ENCODE measurements around the gene MPHOSPH9. TPM values are rescaled to one million over a fixed set of nuclear protein-coding genes. Genes with fewer than 3 reads are reported as not detected.

MPHOSPH9 gene
- total RNA-seq, 1 donor from 2014 or later, result 302 TPM

DNA sequence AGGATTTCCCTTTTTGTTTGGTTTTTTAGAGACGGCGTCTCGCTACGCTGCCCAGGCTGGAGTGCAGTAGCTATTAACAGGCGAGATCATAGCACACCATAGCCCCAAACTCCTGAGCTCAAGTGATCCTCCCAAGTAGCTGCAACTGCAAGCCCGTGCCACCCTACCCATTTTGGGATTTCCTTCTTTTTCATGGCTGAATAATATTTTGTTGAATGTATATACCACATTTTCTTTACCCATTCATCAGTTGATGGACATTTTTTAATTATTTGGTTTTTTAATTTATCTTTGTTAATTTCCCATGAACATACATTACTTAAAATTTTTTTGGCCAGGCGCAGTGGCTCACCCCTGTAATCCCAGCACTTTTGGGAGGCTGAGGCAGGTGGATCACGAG, 97.3 kb downstream of the MPHOSPH9 start:
- H3K4me3 Mint-ChIP-seq, result no peak overlapping the region
- Histone ChIP-seq H3K9ac (no peak overlapping the region), H3K27ac (no peak overlapping the region), H3K9me3 (ENCODE audit: low read depth) (no peaks in the 10 kb centered on the region), H3K36me3 (no peaks in the 10 kb centered on the region), H3K79me2 (ENCODE audit: low read depth) (no peaks in the 10 kb centered on the region), H2AFZ (replicated peaks) (no peak overlapping the region), H3F3A (ENCODE audit: low read depth) (peaks cover 9% of the 10 kb centered on the region), H3K4me2 (no peak overlapping the region), H4K20me1 (ENCODE audit: low read depth) (no peaks in the 10 kb centered on the region), H3K27me3 (no peaks in the 10 kb centered on the region), H3K4me1 (peaks cover 13% of the 10 kb centered on the region), H3K4me3 (no peak overlapping the region)
- no peak for TF ChIP-seq EZH2 (IDR thresholded peaks at IDR 0.05)
- H3K36me3 Mint-ChIP-seq, result peaks cover 5% of the 10 kb centered on the region
- no peak overlapping the region for H3K27ac Mint-ChIP-seq
- H3K27me3 Mint-ChIP-seq (ENCODE audit: insufficient read depth, low read depth), result peaks cover 3% of the 10 kb centered on the region
- peaks cover 14% of the 10 kb centered on the region for H3K4me1 Mint-ChIP-seq
- no peak for DNase-seq (ENCODE audit: low spot score)
- H3K9me3 Mint-ChIP-seq, result no peaks in the 10 kb centered on the region

DNA sequence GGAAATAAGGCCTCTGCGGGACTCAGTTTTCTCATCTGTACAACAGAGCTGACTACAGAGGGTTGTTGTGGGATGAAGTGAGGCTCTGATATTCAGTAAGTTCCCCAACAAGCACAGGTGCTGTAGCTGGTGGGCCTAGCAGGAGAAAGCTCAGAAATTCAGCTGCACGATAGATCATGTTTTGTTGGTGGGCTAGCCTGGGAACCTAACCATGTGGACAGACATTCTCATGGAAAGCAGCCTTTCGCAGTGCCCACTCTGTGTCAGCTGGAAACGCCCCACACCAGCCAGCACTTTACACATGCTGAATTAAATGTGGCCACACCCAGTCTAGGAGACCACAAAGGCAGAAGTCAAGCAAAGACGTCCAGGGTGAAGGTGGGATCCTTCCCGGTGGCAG, 98.1 kb downstream of the MPHOSPH9 start:
- DNase-seq (ENCODE audit: low spot score), result no peak
- no peak overlapping the region for H3K27ac Mint-ChIP-seq
- Histone ChIP-seq H3F3A (ENCODE audit: low read depth) (no peaks in the 10 kb centered on the region), H3K9ac (no peak overlapping the region), H3K36me3 (no peaks in the 10 kb centered on the region), H3K79me2 (ENCODE audit: low read depth) (no peaks in the 10 kb centered on the region), H3K4me1 (peaks cover 4% of the 10 kb centered on the region), H3K4me2 (no peak overlapping the region), H3K27ac (no peak overlapping the region), H4K20me1 (ENCODE audit: low read depth) (no peaks in the 10 kb centered on the region), H2AFZ (replicated peaks) (no peak overlapping the region), H3K4me3 (no peak overlapping the region), H3K9me3 (ENCODE audit: low read depth) (no peaks in the 10 kb centered on the region), H3K27me3 (no peaks in the 10 kb centered on the region)
- H3K36me3 Mint-ChIP-seq, result peaks cover 5% of the 10 kb centered on the region
- no peaks in the 10 kb centered on the region for H3K27me3 Mint-ChIP-seq (ENCODE audit: insufficient read depth, low read depth)
- H3K4me1 Mint-ChIP-seq, result peaks cover 5% of the 10 kb centered on the region
- H3K9me3 Mint-ChIP-seq, result no peaks in the 10 kb centered on the region
- H3K4me3 Mint-ChIP-seq, result no peak overlapping the region
- no peak for TF ChIP-seq EZH2 (IDR thresholded peaks at IDR 0.05)
- no peak for TF ChIP-seq EZH2phosphoT487 (IDR thresholded peaks at IDR 0.05)
- TF ChIP-seq, protein P1, sequence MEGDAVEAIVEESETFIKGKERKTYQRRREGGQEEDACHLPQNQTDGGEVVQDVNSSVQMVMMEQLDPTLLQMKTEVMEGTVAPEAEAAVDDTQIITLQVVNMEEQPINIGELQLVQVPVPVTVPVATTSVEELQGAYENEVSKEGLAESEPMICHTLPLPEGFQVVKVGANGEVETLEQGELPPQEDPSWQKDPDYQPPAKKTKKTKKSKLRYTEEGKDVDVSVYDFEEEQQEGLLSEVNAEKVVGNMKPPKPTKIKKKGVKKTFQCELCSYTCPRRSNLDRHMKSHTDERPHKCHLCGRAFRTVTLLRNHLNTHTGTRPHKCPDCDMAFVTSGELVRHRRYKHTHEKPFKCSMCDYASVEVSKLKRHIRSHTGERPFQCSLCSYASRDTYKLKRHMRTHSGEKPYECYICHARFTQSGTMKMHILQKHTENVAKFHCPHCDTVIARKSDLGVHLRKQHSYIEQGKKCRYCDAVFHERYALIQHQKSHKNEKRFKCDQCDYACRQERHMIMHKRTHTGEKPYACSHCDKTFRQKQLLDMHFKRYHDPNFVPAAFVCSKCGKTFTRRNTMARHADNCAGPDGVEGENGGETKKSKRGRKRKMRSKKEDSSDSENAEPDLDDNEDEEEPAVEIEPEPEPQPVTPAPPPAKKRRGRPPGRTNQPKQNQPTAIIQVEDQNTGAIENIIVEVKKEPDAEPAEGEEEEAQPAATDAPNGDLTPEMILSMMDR (IDR thresholded peaks at IDR 0.05), result no peak

DNA sequence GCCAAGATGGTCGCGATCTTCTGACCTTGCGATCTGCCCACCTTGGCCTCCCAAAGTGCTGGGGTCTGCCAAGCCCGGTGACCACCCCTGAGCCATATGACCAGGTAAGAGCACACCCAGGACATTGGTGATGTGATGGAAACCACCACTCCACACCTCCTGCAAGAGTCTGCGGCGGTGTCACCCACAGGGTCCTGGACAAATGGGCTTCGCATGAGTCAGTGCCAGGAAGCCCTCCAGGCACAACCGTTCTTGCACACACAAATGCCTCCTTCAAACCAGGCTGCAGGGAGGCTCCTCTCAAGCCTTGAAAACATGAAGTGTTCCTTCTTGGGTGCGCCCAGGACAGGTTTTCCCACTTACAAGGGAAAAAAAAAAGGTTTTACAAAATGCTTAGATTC, 98.7 kb downstream of the MPHOSPH9 start:
- H3K4me3 ChIP-seq, result no peak overlapping the region
- no peak overlapping the region for H3K27ac ChIP-seq
- Mint-ChIP-seq H3K27me3 (ENCODE audit: insufficient read depth, low read depth) (no peaks in the 10 kb centered on the region), H3K4me3 (no peak overlapping the region), H3K36me3 (peaks cover 5% of the 10 kb centered on the region), H3K4me1 (no peaks in the 10 kb centered on the region), H3K9me3 (no peaks in the 10 kb centered on the region), H3K27ac (no peak overlapping the region)
- H3K9ac ChIP-seq, result no peak overlapping the region
- H3K4me1 ChIP-seq, result no peaks in the 10 kb centered on the region
- no peak overlapping the region for H3K4me2 ChIP-seq
- H4K20me1 ChIP-seq (ENCODE audit: low read depth), result no peaks in the 10 kb centered on the region
- DNase-seq (ENCODE audit: low spot score), result no peak
- no peaks in the 10 kb centered on the region for H3K79me2 ChIP-seq (ENCODE audit: low read depth)
- no peaks in the 10 kb centered on the region for H3K9me3 ChIP-seq (ENCODE audit: low read depth)
- no peak for TF ChIP-seq EZH2phosphoT487 (IDR thresholded peaks at IDR 0.05)
- H2AFZ ChIP-seq (replicated peaks), result no peak overlapping the region
- no peaks in the 10 kb centered on the region for H3F3A ChIP-seq (ENCODE audit: low read depth)
- H3K27me3 ChIP-seq, result no peaks in the 10 kb centered on the region
- no peaks in the 10 kb centered on the region for H3K36me3 ChIP-seq

DNA sequence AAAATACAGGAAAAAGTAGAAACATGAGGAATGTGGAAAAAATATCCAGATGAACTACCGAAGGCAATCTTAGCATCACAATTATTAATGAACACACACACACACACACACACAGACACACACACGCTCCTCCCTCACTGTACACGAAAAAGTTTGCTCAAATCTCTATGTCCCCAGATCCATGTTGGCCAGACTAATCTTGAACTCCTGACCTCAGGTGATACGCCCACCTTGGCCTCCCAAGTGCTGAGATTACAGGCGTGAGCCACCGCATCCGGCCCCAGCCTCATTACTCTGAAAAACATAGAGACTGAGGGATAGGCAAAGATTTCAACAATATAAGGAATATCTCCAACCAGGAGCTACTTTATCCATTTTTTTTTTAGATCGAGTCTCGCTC, 99.2 kb downstream of the MPHOSPH9 start:
- Histone ChIP-seq H3K36me3 (no peaks in the 10 kb centered on the region), H3K9ac (no peak overlapping the region), H2AFZ (replicated peaks) (no peak overlapping the region), H3K4me3 (no peak overlapping the region), H3K4me2 (no peak overlapping the region), H3K79me2 (ENCODE audit: low read depth) (no peaks in the 10 kb centered on the region), H3K27ac (no peak overlapping the region), H4K20me1 (ENCODE audit: low read depth) (no peaks in the 10 kb centered on the region), H3K27me3 (no peaks in the 10 kb centered on the region), H3K9me3 (ENCODE audit: low read depth) (no peaks in the 10 kb centered on the region), H3F3A (ENCODE audit: low read depth) (no peaks in the 10 kb centered on the region), H3K4me1 (no peaks in the 10 kb centered on the region)
- H3K4me1 Mint-ChIP-seq, result no peaks in the 10 kb centered on the region
- H3K9me3 Mint-ChIP-seq, result no peaks in the 10 kb centered on the region
- no peak overlapping the region for H3K4me3 Mint-ChIP-seq
- no peak overlapping the region for H3K27ac Mint-ChIP-seq
- peaks cover 5% of the 10 kb centered on the region for H3K36me3 Mint-ChIP-seq
- DNase-seq (ENCODE audit: low spot score), result no peak
- H3K27me3 Mint-ChIP-seq (ENCODE audit: insufficient read depth, low read depth), result no peaks in the 10 kb centered on the region
- TF ChIP-seq, protein P1 (IDR thresholded peaks at IDR 0.05), result no peak
- TF ChIP-seq EZH2phosphoT487 (IDR thresholded peaks at IDR 0.05), result no peak
- no peak for TF ChIP-seq EZH2 (IDR thresholded peaks at IDR 0.05)

Measured in neural progenitor cell (in vitro differentiated cells).